ENCODE data around the gene UBAP1.
"Not testable (repeated sequence)": the region's sequence is repeated elsewhere in the genome, so short reads cannot be mapped to it uniquely, and the experiment has no call there.

The UBAP1 gene

DNA sequence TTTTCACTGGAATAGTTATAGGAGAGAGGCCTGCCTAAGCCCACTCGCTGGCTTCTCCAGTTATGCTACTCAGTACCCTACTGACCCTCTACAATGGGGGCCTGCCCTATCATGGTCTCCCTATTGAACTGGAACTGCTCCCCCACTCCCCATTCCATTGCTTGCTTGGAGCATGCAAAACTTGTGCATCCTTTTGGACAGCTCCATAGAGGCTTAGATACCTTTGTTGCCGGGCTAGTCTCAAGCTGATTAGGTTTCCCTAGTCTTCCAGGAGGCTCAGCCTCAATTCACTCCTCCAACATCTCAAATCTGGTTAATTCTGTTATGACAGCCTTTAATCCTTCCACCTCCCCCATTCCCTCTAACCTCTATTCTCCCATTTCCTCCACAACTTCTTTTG lies 110.3 kb downstream of the UBAP1 start:
- no peak for DNase-seq
- no peak for TF ChIP-seq GATA1 (IDR thresholded peaks at IDR 0.05; ENCODE audit: low read depth, low read length)
- TF ChIP-seq POLR2A (IDR thresholded peaks at IDR 0.05; ENCODE audit: low read length): no peak

DNA sequence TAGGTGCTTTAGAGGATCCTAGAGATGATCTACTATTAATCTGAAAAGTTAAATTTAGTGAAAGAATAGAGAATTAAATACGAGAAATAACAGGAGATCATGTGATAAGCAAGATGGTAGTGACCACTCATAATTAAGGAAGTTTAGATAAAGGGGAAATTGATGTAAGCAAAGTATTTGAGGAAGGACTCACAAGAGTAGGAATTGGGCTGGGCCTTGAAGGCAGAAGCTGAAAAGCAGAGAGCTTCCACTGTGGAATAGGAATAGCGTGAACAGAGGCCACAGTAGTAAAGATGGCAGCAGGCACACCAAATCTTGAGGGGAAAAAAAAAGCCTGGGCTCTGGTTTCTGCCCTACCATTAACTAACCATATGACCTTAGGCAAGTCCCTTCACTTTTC lies 112.2 kb downstream of the UBAP1 start:
- no peak for DNase-seq
- TF ChIP-seq GATA1 (IDR thresholded peaks at IDR 0.05; ENCODE audit: low read depth, low read length): no peak
- TF ChIP-seq POLR2A (IDR thresholded peaks at IDR 0.05; ENCODE audit: low read length): no peak

DNA sequence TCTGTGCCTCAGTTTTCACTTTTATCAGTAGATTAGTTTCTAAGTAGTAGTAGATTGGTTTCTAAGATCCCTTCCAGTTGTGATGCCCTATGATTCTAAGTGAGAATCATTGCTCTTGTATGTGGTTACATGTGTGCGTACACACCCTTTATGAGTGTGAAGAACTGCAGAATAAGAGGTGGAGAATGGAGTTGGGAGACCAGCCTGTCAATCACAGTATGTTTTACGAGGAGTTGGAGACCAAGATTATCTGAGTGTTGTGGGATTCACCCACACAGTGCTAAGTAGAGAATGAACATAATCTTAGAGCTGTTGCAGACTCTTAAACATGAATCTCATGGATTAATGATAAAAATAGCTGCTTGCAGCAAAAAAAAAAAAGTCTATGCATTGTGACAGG lies 112.6 kb downstream of the UBAP1 start:
- no peak for DNase-seq
- TF ChIP-seq POLR2A (IDR thresholded peaks at IDR 0.05; ENCODE audit: low read length): no peak
- no peak for TF ChIP-seq GATA1 (IDR thresholded peaks at IDR 0.05; ENCODE audit: low read depth, low read length)

DNA sequence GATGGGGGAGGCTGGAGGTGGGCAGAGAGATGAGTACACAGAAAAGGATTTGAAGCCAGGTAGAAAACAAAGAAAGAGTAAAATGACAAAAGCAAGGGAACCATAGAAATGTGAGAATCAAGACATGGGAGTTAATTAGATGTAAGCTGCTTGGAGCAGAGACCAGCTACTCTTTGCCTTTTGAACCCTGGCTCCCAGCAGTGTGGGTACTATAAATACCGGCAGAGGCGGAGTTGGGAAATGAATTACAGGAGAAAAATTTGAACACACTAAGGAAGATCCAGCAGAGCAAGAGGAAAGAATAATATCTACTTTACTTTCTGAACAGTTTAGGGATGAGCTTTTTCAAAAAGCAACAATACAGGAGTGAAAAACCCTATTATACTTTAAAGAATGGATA lies 113.7 kb downstream of the UBAP1 start:
- no peak for DNase-seq
- TF ChIP-seq POLR2A (IDR thresholded peaks at IDR 0.05; ENCODE audit: low read length) (no peak), GATA1 (IDR thresholded peaks at IDR 0.05; ENCODE audit: low read depth, low read length) (no peak)

DNA sequence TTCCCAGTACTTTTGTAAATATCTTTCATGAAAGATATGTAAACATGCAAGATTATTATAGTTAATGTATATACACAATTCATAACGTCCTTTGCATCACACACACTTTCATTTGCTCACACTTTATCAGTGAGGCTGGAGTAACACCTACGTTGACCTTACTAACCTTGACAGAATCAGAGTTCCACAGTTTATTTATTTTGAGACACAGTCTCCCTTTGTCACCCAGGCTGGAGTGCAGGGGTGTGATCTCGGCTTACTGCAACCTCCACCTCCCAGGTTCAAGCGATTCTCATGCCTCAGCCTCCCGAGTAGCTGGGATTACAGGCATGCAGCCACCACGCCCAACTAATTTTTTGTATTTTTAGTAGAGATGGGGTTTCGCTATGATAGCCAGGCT lies 122.2 kb downstream of the UBAP1 start:
- DNase-seq: not testable (repeated sequence)

All from erythroblast (primary cell).